GM18907 (cell line): ENCODE data around the gene RDH11.
A peak's percentile ranks its signal among the peaks of the same experiment; 100 is the strongest.
"Not testable (repeated sequence)": the region's sequence is repeated elsewhere in the genome, so short reads cannot be mapped to it uniquely, and the experiment has no call there.

Experiments used
- ATAC-seq: cut with Tn5 transposase; IDR thresholded peaks from one replicate; pipeline ENCODE4 v1.9.1; 2021; ENCODE audit warnings: mild to moderate bottlenecking, moderate library complexity; ENCODE audit not compliant: unreplicated experiment

RDH11 gene

GRCh38 chr14:67704484-67705089 is 9.0 kb upstream of the RDH11 start:
- ATAC-seq: no peak

- ATAC-seq: no peak
Measured at GRCh38 chr14:67703997-67704396, 8.4 kb upstream of the RDH11 start.

GRCh38 chr14:67701492-67701891 is 5.9 kb upstream of the RDH11 start, which contains the start of gene RDH12:
RDH12 (plus strand) TSS chr14:67701886; CDS start chr14:67722643, 20,757 bp downstream.
- not testable (repeated sequence) for ATAC-seq

- ATAC-seq: no peak
Measured at GRCh38 chr14:67698179-67698578, 2.6 kb upstream of the RDH11 start.

DNA sequence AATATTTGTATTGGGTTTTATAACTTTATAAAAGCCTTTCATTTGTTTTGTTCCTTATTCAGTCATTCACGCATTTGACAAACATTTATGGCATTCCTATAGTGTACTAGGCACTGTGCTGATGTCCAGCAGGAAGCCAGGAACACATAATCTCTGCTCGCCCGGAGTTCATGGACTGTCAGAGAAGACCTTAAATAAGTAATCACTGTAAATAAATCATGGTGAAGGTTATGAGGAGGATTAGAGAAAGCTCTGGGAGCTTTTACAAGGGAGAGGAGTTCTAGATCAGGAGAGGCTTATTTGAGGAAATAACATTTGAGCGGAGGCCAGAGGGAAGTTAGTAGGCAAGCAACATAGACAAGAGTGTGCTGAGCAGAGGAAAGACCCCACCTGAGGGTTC is 1.4 kb upstream of the RDH11 start:
- no peak for ATAC-seq

DNA sequence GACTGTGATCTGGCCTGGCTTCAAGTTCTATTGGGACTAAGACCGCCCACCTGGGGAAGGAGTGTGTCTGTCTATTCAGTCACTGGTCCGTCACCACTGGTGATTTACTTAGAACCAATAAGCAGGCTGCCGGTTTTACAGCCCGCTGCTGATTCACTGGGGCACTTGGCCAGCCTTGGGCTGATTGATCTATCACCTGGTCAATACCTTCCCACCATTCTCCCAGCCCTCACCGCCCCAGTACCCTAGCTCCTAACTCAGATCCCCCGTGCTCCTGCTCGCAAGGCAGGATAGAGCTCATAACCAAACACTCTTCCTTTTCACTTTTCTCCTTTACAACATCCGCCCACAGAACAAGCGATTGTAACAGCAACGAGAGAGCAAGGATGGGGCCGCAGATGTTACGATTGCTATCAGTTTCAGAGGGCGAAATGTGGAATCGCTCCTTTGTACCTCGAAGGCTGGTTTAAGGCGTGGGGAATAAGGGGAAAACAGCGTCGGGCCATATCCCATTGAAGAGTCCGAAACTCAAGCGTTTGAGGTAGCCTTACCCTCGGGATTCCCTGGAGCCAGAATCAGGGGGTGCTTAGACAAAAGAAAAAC is 672 bp downstream of the RDH11 start:
- peak; percentile 85 for ATAC-seq

DNA sequence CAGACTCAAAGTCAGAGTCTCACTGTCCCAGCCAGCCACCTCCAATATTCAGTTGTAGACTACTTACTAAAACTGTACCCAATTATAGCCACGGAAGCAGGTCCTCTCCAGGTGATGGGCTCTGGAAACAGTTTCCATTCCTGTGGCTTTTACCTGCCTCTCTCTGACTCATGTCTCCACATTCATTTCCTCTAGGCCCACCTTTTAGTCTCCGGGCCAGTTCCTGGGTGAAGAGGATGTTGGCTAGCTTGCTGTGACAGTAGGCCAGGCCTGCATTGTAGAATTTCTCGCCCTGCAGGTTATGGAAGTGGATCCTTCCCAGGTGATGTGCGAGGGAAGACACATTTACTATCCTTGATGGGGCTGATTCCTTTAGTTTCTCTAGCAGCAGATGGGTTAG is 5.6 kb downstream of the RDH11 start:
- ATAC-seq: no peak

DNA sequence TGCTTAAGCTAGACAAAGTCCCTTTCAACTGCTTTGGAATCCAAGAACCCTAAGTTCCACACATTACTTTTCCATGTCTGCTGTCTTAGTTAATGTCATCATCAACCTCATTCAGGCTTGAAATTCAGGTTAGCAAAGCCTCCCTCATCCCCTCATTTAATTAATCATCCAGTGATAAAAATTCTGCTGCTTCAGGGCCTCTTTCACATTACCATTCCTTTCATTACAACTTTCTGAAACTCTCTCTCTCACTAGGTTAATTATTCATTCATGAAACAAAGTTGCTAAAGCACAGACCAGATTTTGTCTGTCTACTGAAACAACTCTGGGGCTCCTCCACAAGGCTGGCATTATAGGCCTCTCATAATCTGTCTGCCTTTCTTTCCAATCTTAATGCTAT is 11.7 kb downstream of the RDH11 start:
- no peak for ATAC-seq

DNA sequence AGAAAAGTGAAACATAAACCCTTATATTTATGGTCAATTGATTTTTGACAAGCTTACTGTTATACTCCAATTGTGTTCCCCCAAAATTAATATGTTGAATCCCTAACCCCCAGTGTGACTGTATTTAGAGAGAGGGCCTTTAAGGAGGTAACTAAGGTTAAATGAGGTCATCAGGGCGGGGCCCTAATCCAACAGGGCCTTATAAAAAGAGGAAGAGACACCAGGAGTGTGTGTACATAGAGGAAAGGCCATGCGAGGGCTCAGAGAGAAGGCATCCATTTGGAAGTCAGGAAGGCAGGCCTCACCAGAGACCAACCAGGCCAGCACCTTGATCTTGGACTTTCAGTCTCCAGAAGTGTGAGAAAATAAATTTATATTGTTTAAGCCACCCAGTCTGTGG is 14.6 kb downstream of the RDH11 start:
- ATAC-seq: no peak

- ATAC-seq: peak; percentile 93
Measured at GRCh38 chr14:67680121-67680602, 15.4 kb downstream of the RDH11 start.

DNA sequence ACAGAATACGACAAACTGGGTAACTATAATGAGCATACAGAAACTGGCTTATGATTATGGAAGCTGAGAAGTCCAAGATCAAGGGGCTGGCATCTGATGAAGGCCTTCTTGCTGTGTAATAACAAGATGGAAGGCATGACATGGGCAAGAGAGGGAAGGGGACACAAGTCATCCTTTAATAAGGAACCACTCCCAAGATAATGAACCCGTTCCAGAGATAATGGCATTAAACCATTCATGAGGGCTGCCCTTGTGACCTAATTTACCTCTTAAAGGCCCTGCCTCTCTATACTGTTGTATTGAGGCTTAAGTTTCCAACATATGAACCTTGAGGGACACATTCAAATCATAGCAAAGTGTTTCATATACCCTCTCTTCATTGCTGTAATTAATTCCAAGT is 16.6 kb downstream of the RDH11 start:
- ATAC-seq: no peak

DNA sequence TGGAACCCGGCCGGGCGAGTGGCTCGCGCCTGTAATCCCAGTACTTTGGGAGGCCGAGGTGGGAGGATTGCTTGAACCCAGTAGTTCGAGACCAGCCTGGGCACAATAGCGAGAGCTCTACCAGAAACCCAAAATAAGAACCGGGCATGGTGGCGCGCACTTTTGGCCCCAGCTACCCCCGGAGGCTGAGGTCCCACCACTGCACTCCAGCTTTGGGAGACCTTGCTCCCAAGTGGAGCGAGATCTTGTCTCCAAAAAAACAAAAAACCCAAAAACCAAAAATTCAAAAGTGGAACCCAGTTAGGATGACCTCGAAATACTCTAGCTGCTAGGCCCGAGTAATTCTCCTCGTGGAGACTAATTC is 20.4 kb downstream of the RDH11 start:
- no peak for ATAC-seq

DNA sequence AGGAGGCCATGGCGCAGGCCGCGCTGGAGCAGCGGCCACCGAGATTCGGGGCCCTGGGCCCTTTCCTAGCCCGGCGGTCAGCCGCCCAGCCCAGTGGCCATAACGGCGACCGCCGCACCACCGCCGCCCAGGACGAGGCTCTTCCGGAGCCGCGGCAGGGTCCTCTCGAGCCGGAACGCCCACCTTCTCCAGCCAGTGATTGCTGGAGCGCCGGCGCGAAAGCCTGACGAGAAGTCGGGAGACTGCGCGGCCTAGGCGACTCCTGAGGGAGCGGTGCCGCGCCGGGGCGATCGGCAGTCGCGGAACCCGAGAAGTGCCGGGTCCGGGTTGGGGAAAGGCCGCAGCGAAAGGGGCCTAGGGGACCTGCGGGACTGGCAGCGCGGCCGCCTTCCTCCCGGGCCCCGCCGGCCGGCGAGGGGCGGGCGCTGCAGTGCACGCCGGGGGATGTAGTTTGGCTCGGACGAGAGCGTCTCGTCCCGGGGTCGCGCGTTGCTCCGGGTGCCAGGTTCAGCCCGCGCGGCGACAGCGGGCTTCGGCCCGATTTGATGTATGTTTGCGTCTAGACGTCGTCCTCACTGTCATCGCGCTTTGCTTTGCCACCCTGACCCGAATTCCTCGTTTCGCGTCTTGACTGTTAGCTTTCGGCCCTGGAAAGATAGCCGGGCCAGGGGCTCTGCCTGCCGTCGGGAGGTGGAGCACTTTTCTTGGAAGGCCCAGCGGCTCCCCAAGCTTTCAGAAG is 20.9 kb downstream of the RDH11 start, which contains the start of gene VTI1B:
VTI1B (minus strand) TSS at position 153 of the 739 bp plus-strand sequence; CDS start at position 10, 143 bp downstream.
- peak; percentile 87 for ATAC-seq

DNA sequence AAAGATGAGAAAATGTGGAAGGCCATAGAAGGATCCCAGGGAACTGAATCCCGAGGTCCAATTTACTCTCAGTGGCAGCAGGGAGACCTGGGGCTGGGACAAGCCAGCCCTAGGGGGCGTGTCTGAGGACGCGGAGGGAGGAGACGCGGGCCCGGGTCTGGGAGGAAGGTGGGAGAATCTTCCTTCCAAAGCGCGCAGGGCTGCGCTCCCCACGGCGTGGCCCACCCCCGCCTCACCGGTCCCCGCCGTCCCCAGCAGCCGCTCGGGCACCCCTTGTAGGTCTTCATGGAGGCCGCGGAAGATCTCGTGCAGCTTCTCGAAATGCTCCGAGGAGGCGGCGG is 21.5 kb downstream of the RDH11 start:
- ATAC-seq: peak; percentile 50

DNA sequence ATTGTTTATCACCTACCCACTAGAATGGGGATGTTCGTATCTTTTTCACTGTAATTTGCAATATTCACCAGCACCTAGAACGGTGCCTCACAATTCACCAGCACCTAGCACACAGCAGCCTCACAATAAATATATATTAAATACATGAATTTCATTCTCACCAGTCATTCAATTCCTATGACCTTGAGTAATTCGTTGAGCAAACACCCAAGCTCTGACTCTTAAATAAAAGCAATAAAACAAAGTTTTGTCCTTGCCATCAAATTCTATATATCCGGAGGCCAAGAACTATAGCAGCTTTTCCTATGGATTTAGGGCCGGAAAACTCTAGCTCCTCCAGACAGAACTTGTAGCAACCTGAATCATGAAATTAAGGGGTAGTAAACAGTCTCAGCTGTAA is 22.1 kb downstream of the RDH11 start:
- ATAC-seq: no peak

DNA sequence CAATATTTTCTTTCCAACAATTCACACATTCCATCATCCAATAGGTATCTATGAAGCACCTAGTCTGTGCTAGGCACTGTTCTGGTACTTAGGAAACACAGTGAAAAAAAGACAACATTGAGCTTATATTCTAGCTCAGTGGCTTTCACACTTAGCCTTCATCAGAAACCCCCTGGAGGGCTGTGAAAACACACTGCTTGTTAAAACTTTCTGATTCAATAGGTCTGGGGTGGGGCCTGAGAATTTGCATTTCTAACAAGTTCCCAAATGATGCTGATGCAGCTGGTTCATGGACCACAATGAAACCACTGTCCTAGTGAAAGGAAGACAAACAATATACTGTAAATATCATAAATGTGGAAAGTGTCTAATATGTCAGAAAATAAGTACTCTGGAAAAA is 27.0 kb downstream of the RDH11 start:
- ATAC-seq: no peak

DNA sequence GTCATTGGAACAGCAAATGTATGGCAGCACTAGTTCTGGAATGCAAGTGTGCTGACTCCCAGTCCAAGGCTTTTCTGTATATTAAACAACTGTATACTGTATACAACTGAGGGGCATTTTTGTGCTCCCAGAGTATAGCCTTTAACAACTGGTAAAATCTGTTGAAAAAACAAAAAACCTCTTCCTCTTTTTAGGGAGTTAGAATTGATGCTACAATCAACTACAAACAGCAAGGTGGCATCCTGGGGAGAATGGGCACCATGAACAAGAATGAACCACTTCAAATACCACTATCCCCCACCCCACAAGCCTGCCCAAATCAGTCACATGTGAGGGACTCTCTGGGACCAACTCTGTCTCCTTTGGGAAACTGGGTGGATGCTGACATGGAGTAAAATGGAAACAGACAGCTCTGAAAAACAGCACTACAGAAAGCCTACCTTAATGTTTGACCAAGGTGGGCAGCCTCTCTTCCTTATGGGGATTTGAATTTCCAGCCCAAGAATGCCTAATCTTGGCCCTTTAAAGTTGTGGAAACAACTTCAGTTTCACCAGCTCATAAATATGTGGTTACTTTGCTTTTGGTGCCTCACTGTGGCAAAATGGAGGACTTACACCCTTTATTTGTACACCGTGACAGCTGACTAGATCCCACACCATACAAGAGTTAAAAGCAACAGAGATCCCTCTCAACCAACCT is 28.7 kb downstream of the RDH11 start:
- peak; percentile 51 for ATAC-seq

GRCh38 chr14:67665868-67666267 is 29.7 kb downstream of the RDH11 start:
- ATAC-seq: no peak

DNA sequence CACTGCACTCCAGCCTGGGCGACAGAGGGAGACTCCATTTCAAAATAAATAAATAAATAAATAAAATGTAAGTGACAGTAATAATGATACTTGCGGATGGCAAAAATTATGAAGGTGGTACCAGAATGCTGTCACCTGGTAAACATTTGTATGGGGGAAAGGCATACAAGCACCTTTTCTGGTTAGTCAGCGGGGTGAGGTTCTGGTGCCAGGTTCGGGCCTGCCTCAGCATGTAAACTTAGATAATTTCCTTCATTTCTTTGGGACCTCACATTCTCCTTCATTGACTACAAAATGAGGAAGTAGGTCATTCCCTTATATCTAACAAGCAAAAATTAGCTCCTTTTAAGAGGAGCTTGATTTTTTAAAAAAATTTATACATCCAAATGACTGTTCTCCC is 31.9 kb downstream of the RDH11 start:
- ATAC-seq: no peak

- ATAC-seq: no peak
Measured at GRCh38 chr14:67653651-67654280, 41.8 kb downstream of the RDH11 start.

DNA sequence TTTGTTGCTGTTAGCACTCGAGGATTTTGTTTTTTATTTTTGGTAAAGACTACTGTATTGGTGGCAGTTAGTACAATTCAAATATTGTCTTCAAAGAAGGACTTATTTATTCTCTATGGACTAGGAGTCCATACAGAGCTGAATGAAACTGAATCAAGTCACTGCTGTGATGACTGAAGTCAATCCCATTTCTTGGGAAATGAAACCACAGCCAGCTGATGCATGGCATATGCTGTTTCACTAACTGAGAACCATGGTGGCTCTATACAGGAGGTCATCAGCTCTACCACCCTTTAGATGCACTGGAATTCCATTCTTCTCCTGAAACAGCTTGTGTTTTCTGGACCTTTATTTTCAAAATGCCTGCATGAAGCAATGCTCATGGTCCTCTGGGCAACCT is 43.4 kb downstream of the RDH11 start:
- ATAC-seq: no peak
